Activated naive CD8-positive, alpha-beta T cell treated with anti-CD3 and anti-CD28 coated beads, Interleukin-2, amount 50 U/mL, for 24 hours (primary cell): ENCODE measurements around the gene RIC1.
"Not testable (repeated sequence)": the region's sequence is repeated elsewhere in the genome, so short reads cannot be mapped to it uniquely, and the experiment has no call there.

Source experiments
- ATAC-seq: fragments of 150-1000 bp; cut with Tn5 transposase; one replicate; pipeline ENCODE4 v1.10.0; 2021
- DNase-seq: peaks from one replicate; pipeline ENCODE4 v3.0.0; 2021
- H3K27ac Mint-ChIP-seq: one replicate; pipeline ENCODE4 v1.8.0; 2021; ENCODE audit warnings: mild to moderate bottlenecking, mixed read lengths
- H3K27me3 Mint-ChIP-seq: one replicate; pipeline ENCODE4 v1.8.0; 2021; ENCODE audit warnings: mixed read lengths
- H3K36me3 Mint-ChIP-seq: one replicate; pipeline ENCODE4 v1.8.0; 2021; ENCODE audit warnings: low read depth, mixed read lengths
- H3K4me1 Mint-ChIP-seq: one replicate; pipeline ENCODE4 v1.8.0; 2021; ENCODE audit warnings: mixed read lengths
- H3K4me3 Mint-ChIP-seq: one replicate; pipeline ENCODE4 v1.8.0; 2021; ENCODE audit warnings: mild to moderate bottlenecking, moderate library complexity, mixed read lengths
- H3K9me3 Mint-ChIP-seq: one replicate; pipeline ENCODE4 v1.8.0; 2021; ENCODE audit warnings: mixed read lengths

RIC1 gene

GRCh38 chr9:5670079-5670478, 41.2 kb downstream of the RIC1 start:
- Mint-ChIP-seq H3K4me3 (no peak overlapping the region), H3K27ac (no peak overlapping the region), H3K9me3 (peaks cover 4% of the 10 kb centered on the region), H3K27me3 (no peaks in the 10 kb centered on the region), H3K4me1 (peaks cover 41% of the 10 kb centered on the region), H3K36me3 (peaks cover 24% of the 10 kb centered on the region)
- no peak for DNase-seq
- no peak for ATAC-seq

- Mint-ChIP-seq H3K36me3 (peaks cover 19% of the 10 kb centered on the region), H3K9me3 (peaks cover 8% of the 10 kb centered on the region), H3K27ac (no peak overlapping the region), H3K4me3 (no peak overlapping the region), H3K4me1 (peaks cover 30% of the 10 kb centered on the region), H3K27me3 (no peaks in the 10 kb centered on the region)
- DNase-seq (no peak), ATAC-seq (peak; percentile 61)
These were observed 42.9 kb downstream of the RIC1 start for GRCh38 chr9:5671711-5672353.

GRCh38 chr9:5675046-5675445, 46.1 kb downstream of the RIC1 start:
- not testable (repeated sequence) for H3K27me3 Mint-ChIP-seq, H3K27ac Mint-ChIP-seq, ATAC-seq, DNase-seq, H3K4me3 Mint-ChIP-seq
- H3K4me1 Mint-ChIP-seq = peaks cover 21% of the 10 kb centered on the region
- H3K9me3 Mint-ChIP-seq = peaks cover 19% of the 10 kb centered on the region
- peaks cover 20% of the 10 kb centered on the region for H3K36me3 Mint-ChIP-seq

GRCh38 chr9:5683591-5683990, 54.7 kb downstream of the RIC1 start:
- Mint-ChIP-seq H3K9me3 (peaks cover 19% of the 10 kb centered on the region), H3K36me3 (peaks cover 38% of the 10 kb centered on the region)
- H3K4me3 Mint-ChIP-seq, H3K27me3 Mint-ChIP-seq, H3K4me1 Mint-ChIP-seq, ATAC-seq, DNase-seq, H3K27ac Mint-ChIP-seq: not testable (repeated sequence)

- ATAC-seq (no peak), DNase-seq (no peak)
- Mint-ChIP-seq H3K4me3 (no peak overlapping the region), H3K9me3 (peaks cover 18% of the 10 kb centered on the region), H3K27me3 (no peaks in the 10 kb centered on the region), H3K4me1 (peaks cover 6% of the 10 kb centered on the region), H3K36me3 (peaks cover 37% of the 10 kb centered on the region), H3K27ac (no peak overlapping the region)
These were observed 55.2 kb downstream of the RIC1 start for GRCh38 chr9:5684101-5684500.

GRCh38 chr9:5688109-5688508, 59.2 kb downstream of the RIC1 start:
- DNase-seq = no peak
- H3K36me3 Mint-ChIP-seq = peaks cover 15% of the 10 kb centered on the region
- peaks cover 4% of the 10 kb centered on the region for H3K4me1 Mint-ChIP-seq
- H3K27ac Mint-ChIP-seq = no peak overlapping the region
- no peaks in the 10 kb centered on the region for H3K27me3 Mint-ChIP-seq
- H3K9me3 Mint-ChIP-seq = peaks cover 5% of the 10 kb centered on the region
- H3K4me3 Mint-ChIP-seq = no peak overlapping the region
- no peak for ATAC-seq

GRCh38 chr9:5690278-5690677, 61.4 kb downstream of the RIC1 start:
- ATAC-seq (no peak), DNase-seq (no peak)
- H3K36me3 Mint-ChIP-seq = peaks cover 2% of the 10 kb centered on the region
- no peak overlapping the region for H3K4me3 Mint-ChIP-seq
- H3K27me3 Mint-ChIP-seq = no peaks in the 10 kb centered on the region
- peaks cover 4% of the 10 kb centered on the region for H3K4me1 Mint-ChIP-seq
- H3K27ac Mint-ChIP-seq = no peak overlapping the region
- no peaks in the 10 kb centered on the region for H3K9me3 Mint-ChIP-seq

- Mint-ChIP-seq H3K27me3 (no peaks in the 10 kb centered on the region), H3K27ac (no peak overlapping the region), H3K36me3 (peaks cover 12% of the 10 kb centered on the region), H3K4me3 (no peak overlapping the region), H3K4me1 (peaks cover 5% of the 10 kb centered on the region), H3K9me3 (peaks cover 2% of the 10 kb centered on the region)
- ATAC-seq = no peak
- no peak for DNase-seq
These were observed 67.0 kb downstream of the RIC1 start for GRCh38 chr9:5695860-5696259.

- Mint-ChIP-seq H3K27me3 (no peaks in the 10 kb centered on the region), H3K27ac (no peak overlapping the region), H3K9me3 (peaks cover 4% of the 10 kb centered on the region), H3K36me3 (peaks cover 16% of the 10 kb centered on the region), H3K4me1 (peaks cover 5% of the 10 kb centered on the region), H3K4me3 (no peak overlapping the region)
- ATAC-seq = no peak
- DNase-seq = no peak
These were observed 68.0 kb downstream of the RIC1 start for GRCh38 chr9:5696884-5697283.

- Mint-ChIP-seq H3K36me3 (peaks cover 25% of the 10 kb centered on the region), H3K4me3 (no peak overlapping the region), H3K27ac (no peak overlapping the region), H3K4me1 (peaks cover 5% of the 10 kb centered on the region), H3K27me3 (no peaks in the 10 kb centered on the region), H3K9me3 (peaks cover 7% of the 10 kb centered on the region)
- no peak for ATAC-seq
- no peak for DNase-seq
These were observed 69.1 kb downstream of the RIC1 start for GRCh38 chr9:5698004-5698403.

- H3K4me1 Mint-ChIP-seq = peaks cover 5% of the 10 kb centered on the region
- no peak overlapping the region for H3K4me3 Mint-ChIP-seq
- no peaks in the 10 kb centered on the region for H3K27me3 Mint-ChIP-seq
- H3K9me3 Mint-ChIP-seq = peaks cover 9% of the 10 kb centered on the region
- DNase-seq (no peak), ATAC-seq (no peak)
- H3K36me3 Mint-ChIP-seq = peaks cover 29% of the 10 kb centered on the region
- no peak overlapping the region for H3K27ac Mint-ChIP-seq
These were observed 70.1 kb downstream of the RIC1 start for GRCh38 chr9:5698810-5699556.

GRCh38 chr9:5708414-5708813, 79.5 kb downstream of the RIC1 start:
- peaks cover 53% of the 10 kb centered on the region for H3K36me3 Mint-ChIP-seq
- DNase-seq = no peak
- H3K4me1 Mint-ChIP-seq = no peaks in the 10 kb centered on the region
- no peak for ATAC-seq
- H3K27me3 Mint-ChIP-seq = no peaks in the 10 kb centered on the region
- peaks cover 28% of the 10 kb centered on the region for H3K9me3 Mint-ChIP-seq
- no peak overlapping the region for H3K27ac Mint-ChIP-seq
- H3K4me3 Mint-ChIP-seq = no peak overlapping the region

- Mint-ChIP-seq H3K9me3 (peaks cover 21% of the 10 kb centered on the region), H3K27ac (no peak overlapping the region), H3K36me3 (peaks cover 65% of the 10 kb centered on the region), H3K27me3 (no peaks in the 10 kb centered on the region), H3K4me3 (no peak overlapping the region), H3K4me1 (peaks cover 8% of the 10 kb centered on the region)
- ATAC-seq (no peak), DNase-seq (no peak)
These were observed 83.9 kb downstream of the RIC1 start for GRCh38 chr9:5712651-5713390.

GRCh38 chr9:5714501-5715401, 85.8 kb downstream of the RIC1 start:
- H3K27me3 Mint-ChIP-seq = no peaks in the 10 kb centered on the region
- H3K4me3 Mint-ChIP-seq = no peak overlapping the region
- DNase-seq (no peak), ATAC-seq (peak; percentile 52)
- peaks cover 10% of the 10 kb centered on the region for H3K4me1 Mint-ChIP-seq
- H3K27ac Mint-ChIP-seq = no peak overlapping the region
- peaks cover 53% of the 10 kb centered on the region for H3K36me3 Mint-ChIP-seq
- H3K9me3 Mint-ChIP-seq = peaks cover 4% of the 10 kb centered on the region
